ENCODE measurements around the gene DENND5B.
"Not testable (repeated sequence)": the region's sequence is repeated elsewhere in the genome, so short reads cannot be mapped to it uniquely, and the experiment has no call there.

Gene DENND5B

GRCh38 chr12:31478898-31479297, 112.0 kb downstream of the DENND5B start:
- H3K4me3 ChIP-seq (ENCODE audit: low read length), result no peak overlapping the region
- no peaks in the 10 kb centered on the region for H3K9me3 ChIP-seq (ENCODE audit: control insufficient read depth, low read depth, low read length)
- no peaks in the 10 kb centered on the region for H3K4me1 ChIP-seq (ENCODE audit: control insufficient read depth, low read depth, low read length)
- H3K36me3 ChIP-seq (ENCODE audit: control insufficient read depth, low read depth, low read length), result no peaks in the 10 kb centered on the region
- no peak overlapping the region for H3K9ac ChIP-seq (ENCODE audit: low read length)
- no peaks in the 10 kb centered on the region for H3K27me3 ChIP-seq (ENCODE audit: control insufficient read depth, insufficient read depth, low read length)
- no peak overlapping the region for H3K27ac ChIP-seq (ENCODE audit: low read length)

DNA sequence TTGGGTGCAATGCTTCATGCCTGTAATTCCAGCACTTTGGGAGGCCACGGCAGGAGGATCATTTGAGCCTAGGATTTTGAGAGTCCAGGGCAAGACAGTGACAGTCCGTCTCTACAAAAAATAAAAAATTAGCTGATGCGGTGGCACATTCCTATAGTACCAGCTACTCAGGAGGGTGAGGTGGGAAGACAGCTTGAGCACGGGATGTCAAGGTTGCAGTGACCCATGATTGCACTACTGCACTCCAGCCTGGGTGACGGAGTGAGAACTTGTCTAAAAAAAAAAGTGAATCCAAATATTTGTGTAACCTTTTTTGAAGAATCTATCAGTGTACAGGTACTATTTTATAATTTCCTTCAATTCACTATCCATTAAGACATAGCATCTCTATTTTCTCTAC, 112.5 kb downstream of the DENND5B start:
- Histone ChIP-seq H3K9me3 (ENCODE audit: control insufficient read depth, low read depth, low read length) (no peaks in the 10 kb centered on the region), H3K4me3 (ENCODE audit: low read length) (no peak overlapping the region), H3K27me3 (ENCODE audit: control insufficient read depth, insufficient read depth, low read length) (no peaks in the 10 kb centered on the region), H3K9ac (ENCODE audit: low read length) (no peak overlapping the region), H3K27ac (ENCODE audit: low read length) (no peak overlapping the region), H3K4me1 (ENCODE audit: control insufficient read depth, low read depth, low read length) (no peaks in the 10 kb centered on the region), H3K36me3 (ENCODE audit: control insufficient read depth, low read depth, low read length) (no peaks in the 10 kb centered on the region)

DNA sequence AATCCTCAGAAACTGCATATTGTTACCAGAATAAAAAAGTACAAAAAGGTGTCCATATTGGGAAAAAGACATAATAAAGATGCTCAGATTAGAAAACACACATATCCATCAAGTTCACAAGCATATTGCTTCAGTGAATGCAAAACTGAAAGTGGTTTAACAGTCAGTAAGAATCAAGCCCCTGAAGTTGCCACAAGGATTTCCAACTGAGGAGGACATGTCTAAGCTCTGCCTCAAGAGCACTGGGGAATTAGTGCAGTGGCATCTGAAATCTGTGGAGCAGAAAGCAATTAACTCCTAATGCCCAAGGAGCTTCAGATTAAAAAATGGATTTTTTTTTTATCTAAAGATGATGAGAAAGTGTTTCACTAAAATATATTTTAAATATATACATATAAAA, 113.2 kb downstream of the DENND5B start:
- H3K4me3 ChIP-seq (ENCODE audit: low read length), result no peak overlapping the region

GRCh38 chr12:31476437-31476836, 114.5 kb downstream of the DENND5B start:
- no peaks in the 10 kb centered on the region for H3K27me3 ChIP-seq (ENCODE audit: control insufficient read depth, insufficient read depth, low read length)
- no peak overlapping the region for H3K4me3 ChIP-seq (ENCODE audit: low read length)
- H3K27ac ChIP-seq (ENCODE audit: low read length), result no peak overlapping the region
- no peaks in the 10 kb centered on the region for H3K9me3 ChIP-seq (ENCODE audit: control insufficient read depth, low read depth, low read length)
- no peaks in the 10 kb centered on the region for H3K4me1 ChIP-seq (ENCODE audit: control insufficient read depth, low read depth, low read length)
- no peaks in the 10 kb centered on the region for H3K36me3 ChIP-seq (ENCODE audit: control insufficient read depth, low read depth, low read length)
- H3K9ac ChIP-seq (ENCODE audit: low read length), result no peak overlapping the region

More for the DNA sequence above, 113.2 kb downstream of the DENND5B start:
- no peak overlapping the region for H3K9ac ChIP-seq (ENCODE audit: low read length)
- H3K27ac ChIP-seq (ENCODE audit: low read length), result no peak overlapping the region
- H3K4me1 ChIP-seq (ENCODE audit: control insufficient read depth, low read depth, low read length), result no peaks in the 10 kb centered on the region
- H3K36me3 ChIP-seq (ENCODE audit: control insufficient read depth, low read depth, low read length), result no peaks in the 10 kb centered on the region
- H3K9me3 ChIP-seq (ENCODE audit: control insufficient read depth, low read depth, low read length), result no peaks in the 10 kb centered on the region
- H3K27me3 ChIP-seq (ENCODE audit: control insufficient read depth, insufficient read depth, low read length), result no peaks in the 10 kb centered on the region

GRCh38 chr12:31475610-31476009, 115.3 kb downstream of the DENND5B start:
- not testable (repeated sequence) for H3K36me3 ChIP-seq (ENCODE audit: control insufficient read depth, low read depth, low read length); H3K4me3 ChIP-seq (ENCODE audit: low read length); H3K27me3 ChIP-seq (ENCODE audit: control insufficient read depth, insufficient read depth, low read length); H3K9ac ChIP-seq (ENCODE audit: low read length); H3K27ac ChIP-seq (ENCODE audit: low read length); H3K4me1 ChIP-seq (ENCODE audit: control insufficient read depth, low read depth, low read length); H3K9me3 ChIP-seq (ENCODE audit: control insufficient read depth, low read depth, low read length)

GRCh38 chr12:31474751-31475150, 116.2 kb downstream of the DENND5B start:
- Histone ChIP-seq H3K4me1 (ENCODE audit: control insufficient read depth, low read depth, low read length) (no peaks in the 10 kb centered on the region), H3K36me3 (ENCODE audit: control insufficient read depth, low read depth, low read length) (no peaks in the 10 kb centered on the region), H3K4me3 (ENCODE audit: low read length) (no peak overlapping the region), H3K27me3 (ENCODE audit: control insufficient read depth, insufficient read depth, low read length) (no peaks in the 10 kb centered on the region), H3K9me3 (ENCODE audit: control insufficient read depth, low read depth, low read length) (no peaks in the 10 kb centered on the region), H3K27ac (ENCODE audit: low read length) (no peak overlapping the region), H3K9ac (ENCODE audit: low read length) (no peak overlapping the region)

DNA sequence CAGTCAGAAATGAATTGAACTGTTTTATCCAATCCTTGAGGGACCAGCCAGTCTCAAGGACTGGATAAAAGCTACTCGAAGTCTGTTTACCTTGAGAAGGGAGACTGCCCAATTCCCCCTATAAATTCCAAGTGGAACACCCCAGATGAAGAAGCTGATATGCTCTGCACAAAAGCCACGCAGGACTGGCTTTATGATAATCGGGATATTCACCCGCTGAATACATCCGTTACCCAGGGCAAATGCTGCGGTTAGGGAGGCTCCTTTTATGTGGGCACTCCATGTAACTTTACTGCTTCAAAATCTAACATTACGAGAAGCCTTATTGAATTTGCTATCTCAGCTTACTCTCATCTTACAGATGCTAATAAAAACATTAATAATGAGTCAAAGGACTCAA, 119.1 kb downstream of the DENND5B start:
- no peaks in the 10 kb centered on the region for H3K9me3 ChIP-seq (ENCODE audit: control insufficient read depth, low read depth, low read length)
- no peaks in the 10 kb centered on the region for H3K36me3 ChIP-seq (ENCODE audit: control insufficient read depth, low read depth, low read length)
- no peaks in the 10 kb centered on the region for H3K27me3 ChIP-seq (ENCODE audit: control insufficient read depth, insufficient read depth, low read length)
- no peak overlapping the region for H3K27ac ChIP-seq (ENCODE audit: low read length)
- no peak overlapping the region for H3K9ac ChIP-seq (ENCODE audit: low read length)
- no peaks in the 10 kb centered on the region for H3K4me1 ChIP-seq (ENCODE audit: control insufficient read depth, low read depth, low read length)
- no peak overlapping the region for H3K4me3 ChIP-seq (ENCODE audit: low read length)

- H3K4me1 ChIP-seq (ENCODE audit: control insufficient read depth, low read depth, low read length), result no peaks in the 10 kb centered on the region
- H3K4me3 ChIP-seq (ENCODE audit: low read length), result no peak overlapping the region
- no peaks in the 10 kb centered on the region for H3K27me3 ChIP-seq (ENCODE audit: control insufficient read depth, insufficient read depth, low read length)
- no peaks in the 10 kb centered on the region for H3K36me3 ChIP-seq (ENCODE audit: control insufficient read depth, low read depth, low read length)
- H3K9me3 ChIP-seq (ENCODE audit: control insufficient read depth, low read depth, low read length), result no peaks in the 10 kb centered on the region
- H3K27ac ChIP-seq (ENCODE audit: low read length), result no peak overlapping the region
- no peak overlapping the region for H3K9ac ChIP-seq (ENCODE audit: low read length)
Observed at GRCh38 chr12:31471051-31471450, 119.9 kb downstream of the DENND5B start.

GRCh38 chr12:31470459-31470858, 120.5 kb downstream of the DENND5B start:
- Histone ChIP-seq H3K36me3 (ENCODE audit: control insufficient read depth, low read depth, low read length) (no peaks in the 10 kb centered on the region), H3K4me3 (ENCODE audit: low read length) (no peak overlapping the region), H3K9ac (ENCODE audit: low read length) (no peak overlapping the region), H3K27me3 (ENCODE audit: control insufficient read depth, insufficient read depth, low read length) (no peaks in the 10 kb centered on the region), H3K9me3 (ENCODE audit: control insufficient read depth, low read depth, low read length) (no peaks in the 10 kb centered on the region), H3K4me1 (ENCODE audit: control insufficient read depth, low read depth, low read length) (no peaks in the 10 kb centered on the region), H3K27ac (ENCODE audit: low read length) (no peak overlapping the region)

DNA sequence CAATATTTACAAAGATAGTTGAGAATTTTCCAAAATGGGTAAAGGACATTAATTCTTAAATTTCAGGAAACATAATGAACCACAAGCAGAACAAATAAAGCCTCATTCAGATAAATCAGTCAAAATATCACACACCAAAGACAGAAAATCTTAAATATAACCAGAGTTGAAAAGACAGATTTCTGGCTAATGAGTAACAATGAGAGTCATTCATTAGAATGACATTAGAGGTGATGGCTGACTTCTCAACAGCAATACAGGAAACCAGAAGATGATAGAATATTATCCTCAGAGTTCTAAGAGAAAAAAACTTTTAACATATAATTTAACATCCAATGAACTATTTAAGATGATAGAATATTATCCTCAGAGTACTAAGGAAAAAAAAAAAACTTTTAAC, 124.2 kb downstream of the DENND5B start:
- no peak overlapping the region for H3K9ac ChIP-seq (ENCODE audit: low read length)
- no peak overlapping the region for H3K27ac ChIP-seq (ENCODE audit: low read length)
- H3K9me3 ChIP-seq (ENCODE audit: control insufficient read depth, low read depth, low read length), result no peaks in the 10 kb centered on the region
- no peaks in the 10 kb centered on the region for H3K27me3 ChIP-seq (ENCODE audit: control insufficient read depth, insufficient read depth, low read length)
- H3K4me3 ChIP-seq (ENCODE audit: low read length), result no peak overlapping the region
- no peaks in the 10 kb centered on the region for H3K4me1 ChIP-seq (ENCODE audit: control insufficient read depth, low read depth, low read length)
- H3K36me3 ChIP-seq (ENCODE audit: control insufficient read depth, low read depth, low read length), result no peaks in the 10 kb centered on the region

- no peaks in the 10 kb centered on the region for H3K36me3 ChIP-seq (ENCODE audit: control insufficient read depth, low read depth, low read length)
- no peak overlapping the region for H3K9ac ChIP-seq (ENCODE audit: low read length)
- H3K27ac ChIP-seq (ENCODE audit: low read length), result no peak overlapping the region
- H3K4me1 ChIP-seq (ENCODE audit: control insufficient read depth, low read depth, low read length), result no peaks in the 10 kb centered on the region
- H3K4me3 ChIP-seq (ENCODE audit: low read length), result no peak overlapping the region
- no peaks in the 10 kb centered on the region for H3K27me3 ChIP-seq (ENCODE audit: control insufficient read depth, insufficient read depth, low read length)
- no peaks in the 10 kb centered on the region for H3K9me3 ChIP-seq (ENCODE audit: control insufficient read depth, low read depth, low read length)
Observed at GRCh38 chr12:31465002-31465401, 125.9 kb downstream of the DENND5B start.

DNA sequence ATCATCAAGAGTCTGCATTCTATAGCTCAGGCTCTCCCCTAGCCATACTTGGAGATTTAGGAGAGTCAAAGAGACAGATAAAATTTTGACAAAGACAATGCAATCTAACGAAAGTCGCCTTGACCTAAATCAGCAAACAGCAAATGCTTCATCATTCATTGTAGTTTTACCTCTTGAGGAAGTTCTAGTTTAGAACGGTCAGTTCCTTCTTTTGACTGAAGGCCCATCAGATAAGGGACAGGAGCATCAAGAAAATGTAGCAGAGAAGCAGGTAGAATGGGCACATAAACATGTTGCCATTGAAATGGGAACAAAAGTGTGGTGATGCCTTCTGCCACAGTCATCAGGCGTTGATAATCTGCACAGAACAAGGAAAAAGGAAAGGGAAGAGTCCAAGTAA, 130.9 kb downstream of the DENND5B start:
- Histone ChIP-seq H3K27ac (ENCODE audit: low read length) (no peak overlapping the region), H3K9ac (ENCODE audit: low read length) (no peak overlapping the region)

More for the DNA sequence above, 130.9 kb downstream of the DENND5B start:
- Histone ChIP-seq H3K4me3 (ENCODE audit: low read length) (no peak overlapping the region), H3K9me3 (ENCODE audit: control insufficient read depth, low read depth, low read length) (no peaks in the 10 kb centered on the region), H3K27me3 (ENCODE audit: control insufficient read depth, insufficient read depth, low read length) (no peaks in the 10 kb centered on the region), H3K36me3 (ENCODE audit: control insufficient read depth, low read depth, low read length) (no peaks in the 10 kb centered on the region), H3K4me1 (ENCODE audit: control insufficient read depth, low read depth, low read length) (no peaks in the 10 kb centered on the region)
